ENCODE data around the gene OSBPL3. TPM values are rescaled to one million over a fixed set of nuclear protein-coding genes. Genes with fewer than 3 reads are reported as not detected.

Gene OSBPL3
- total and polyA plus RNA-seq, 2 donors (not counting 3 experiments of a cell fraction or from before 2014, with no cell fraction given), result 7.5 to 27.1 TPM

DNA sequence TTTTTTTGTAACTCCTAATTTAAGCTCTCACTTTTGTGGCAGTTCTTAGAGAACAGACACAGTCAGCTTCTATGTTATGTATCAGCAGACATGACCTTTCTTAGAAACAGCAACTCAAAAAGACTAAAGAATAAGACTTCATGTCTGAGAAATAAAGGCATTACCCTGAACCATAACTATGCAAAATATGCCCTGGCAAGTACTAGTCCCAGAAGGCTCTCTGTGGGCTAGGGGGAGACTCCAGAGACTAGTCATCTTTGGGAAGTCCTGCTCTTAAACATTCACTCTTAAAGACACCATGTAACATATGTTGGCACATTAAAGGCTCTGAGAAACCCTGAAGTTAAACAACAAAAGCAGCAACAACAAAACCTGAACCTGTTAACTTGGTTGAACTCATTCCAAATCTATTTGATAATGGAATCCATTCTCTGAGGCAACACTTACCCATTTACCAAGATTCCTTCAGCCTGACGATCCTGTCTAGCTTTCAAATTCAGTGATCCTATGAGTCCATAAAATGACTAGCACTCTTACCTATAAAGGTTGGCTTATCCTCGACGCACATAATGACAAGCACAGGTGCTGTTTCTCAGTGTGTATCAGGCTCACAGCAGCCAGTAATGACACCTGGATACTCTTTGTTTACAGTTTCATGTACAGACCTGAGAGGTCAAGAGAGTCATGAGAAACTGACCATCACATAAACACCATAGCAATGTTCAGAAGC, 62.3 kb downstream of the OSBPL3 start:
- FAIRE-seq, result no peak
- Histone ChIP-seq H4K20me1 (replicated peaks; ENCODE audit: control insufficient read depth, extremely low read depth, insufficient read depth, low read length) (peaks cover 3% of the 10 kb centered on the region), H3K4me1 (ENCODE audit: control insufficient read depth, extremely low read depth, insufficient read depth, low read length) (peaks cover 25% of the 10 kb centered on the region), H3K79me2 (ENCODE audit: control insufficient read depth, insufficient read depth, low read length) (peaks cover 79% of the 10 kb centered on the region), H3K9ac (replicated peaks; ENCODE audit: extremely low read depth, insufficient read depth, low read length) (no peak overlapping the region), H3K9me1 (replicated peaks; ENCODE audit: control insufficient read depth, extremely low read depth, insufficient read depth, low read length) (no peaks in the 10 kb centered on the region), H3K27me3 (ENCODE audit: control insufficient read depth in 2 of 2, insufficient read depth in 2 of 2, low read length in 2 of 2) (no peaks in the 10 kb centered on the region), H3K4me2 (ENCODE audit: insufficient read depth, low read length) (no peak overlapping the region), H3K36me3 (ENCODE audit: control insufficient read depth in 2 of 2, extremely low read depth in 1 of 2, insufficient read depth in 2 of 2, low read length in 2 of 2) (no peaks in the 10 kb centered on the region), H3K9me3 (replicated peaks; ENCODE audit: control insufficient read depth, insufficient read depth, low read length) (no peaks in the 10 kb centered on the region), H2AFZ (ENCODE audit: low read depth, low read length) (no peak overlapping the region), H3K27ac (ENCODE audit: insufficient read depth, low read depth, low read length) (no peak overlapping the region), H3K4me3 (replicated peaks in 1 of 3; ENCODE audit: insufficient read depth in 1 of 3, low read depth in 1 of 3, low read length in 3 of 3) (no peak overlapping the region)
- dilution Hi-C loops (cut with MboI; ENCODE audit: extremely low pct_ligation_motif_present, low sequenced_read_pairs), result no loop called here
- POLR2A ChIA-PET, result no interaction called here
- CTCF ChIA-PET, result no interaction called here
- no TSS peak for BruUV-seq (replicated peaks)
- TF ChIP-seq POLR2A (IDR thresholded peaks at IDR 0.05; ENCODE audit: low read depth, low read length), result no peak
- no peak for TF ChIP-seq JUN (IDR thresholded peaks at IDR 0.05; ENCODE audit: borderline replicate concordance, insufficient read depth, insufficient read length, low read depth)
- TF ChIP-seq, protein P1, sequence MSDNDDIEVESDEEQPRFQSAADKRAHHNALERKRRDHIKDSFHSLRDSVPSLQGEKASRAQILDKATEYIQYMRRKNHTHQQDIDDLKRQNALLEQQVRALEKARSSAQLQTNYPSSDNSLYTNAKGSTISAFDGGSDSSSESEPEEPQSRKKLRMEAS (IDR thresholded peaks at IDR 0.05; ENCODE audit: insufficient read depth, insufficient read length), result no peak
- TF ChIP-seq GATA2 (IDR thresholded peaks at IDR 0.05; ENCODE audit: insufficient read depth, insufficient read length, low read depth, low read length), result no peak
- no peak for TF ChIP-seq MYC (IDR thresholded peaks at IDR 0.05; ENCODE audit: low read depth, low read length)
- TF ChIP-seq EZH2 (IDR thresholded peaks at IDR 0.05; ENCODE audit: borderline replicate concordance, low read depth, low read length, severe bottlenecking), result no peak
- TF ChIP-seq POLR2AphosphoS5 (IDR thresholded peaks at IDR 0.05; ENCODE audit: insufficient read depth, low read depth, low read length), result no peak
- no peak for TF ChIP-seq FOS (IDR thresholded peaks at IDR 0.05; ENCODE audit: borderline replicate concordance, insufficient read depth, low read length)
- TF ChIP-seq, protein P2, sequence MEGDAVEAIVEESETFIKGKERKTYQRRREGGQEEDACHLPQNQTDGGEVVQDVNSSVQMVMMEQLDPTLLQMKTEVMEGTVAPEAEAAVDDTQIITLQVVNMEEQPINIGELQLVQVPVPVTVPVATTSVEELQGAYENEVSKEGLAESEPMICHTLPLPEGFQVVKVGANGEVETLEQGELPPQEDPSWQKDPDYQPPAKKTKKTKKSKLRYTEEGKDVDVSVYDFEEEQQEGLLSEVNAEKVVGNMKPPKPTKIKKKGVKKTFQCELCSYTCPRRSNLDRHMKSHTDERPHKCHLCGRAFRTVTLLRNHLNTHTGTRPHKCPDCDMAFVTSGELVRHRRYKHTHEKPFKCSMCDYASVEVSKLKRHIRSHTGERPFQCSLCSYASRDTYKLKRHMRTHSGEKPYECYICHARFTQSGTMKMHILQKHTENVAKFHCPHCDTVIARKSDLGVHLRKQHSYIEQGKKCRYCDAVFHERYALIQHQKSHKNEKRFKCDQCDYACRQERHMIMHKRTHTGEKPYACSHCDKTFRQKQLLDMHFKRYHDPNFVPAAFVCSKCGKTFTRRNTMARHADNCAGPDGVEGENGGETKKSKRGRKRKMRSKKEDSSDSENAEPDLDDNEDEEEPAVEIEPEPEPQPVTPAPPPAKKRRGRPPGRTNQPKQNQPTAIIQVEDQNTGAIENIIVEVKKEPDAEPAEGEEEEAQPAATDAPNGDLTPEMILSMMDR (IDR thresholded peaks at IDR 0.05; ENCODE audit: extremely low read depth in 1 of 2, insufficient read depth in 1 of 2, low read depth in 1 of 2, low read length in 2 of 2), result no peak
- intact Hi-C loops (cut with micrococcal nuclease), result no loop called here
- no peak for DNase-seq (ENCODE audit: low read depth, low spot score)

Measured in endothelial cell of umbilical vein (primary cell).